Stomach (tissue), 4 donors: ENCODE data around the gene PSMD10.

Source experiments
- EP300 ChIP-seq: sonication (generic); formaldehyde crosslinking; IDR thresholded peaks from one replicate; pipeline ENCODE4 v1.6.1; 2017; ENCODE audit warnings: antibody characterized with exemption
- POLR2A ChIP-seq, 4 donors: fragments of 450-650 bp; IDR thresholded peaks; one replicate each; pipeline ENCODE4 v1.6.1; 2016; ENCODE audit warnings: antibody characterized with exemption in 4 of 4, control low read depth in 2 of 4, mild to moderate bottlenecking in 1 of 4, moderate library complexity in 1 of 4
- POLR2AphosphoS5 ChIP-seq, 3 donors: sonication (generic); formaldehyde crosslinking; IDR thresholded peaks; one replicate each; pipeline ENCODE4 v1.6.1; 2016; ENCODE audit warnings: antibody characterized with exemption in 3 of 3
- TF ChIP-seq, protein P1 (sequence below), 7 experiments: fragments of 450-650 bp in 4 of 7; fragments of 200-600 bp in 3 of 7; sonication (generic) in 3 of 7; IDR thresholded peaks; one replicate each; pipeline ENCODE4 v1.5.1; 2016 to 2019; ENCODE audit warnings: antibody characterized with exemption in 7 of 7, control low read depth in 2 of 7, mild to moderate bottlenecking in 1 of 7

DNA sequence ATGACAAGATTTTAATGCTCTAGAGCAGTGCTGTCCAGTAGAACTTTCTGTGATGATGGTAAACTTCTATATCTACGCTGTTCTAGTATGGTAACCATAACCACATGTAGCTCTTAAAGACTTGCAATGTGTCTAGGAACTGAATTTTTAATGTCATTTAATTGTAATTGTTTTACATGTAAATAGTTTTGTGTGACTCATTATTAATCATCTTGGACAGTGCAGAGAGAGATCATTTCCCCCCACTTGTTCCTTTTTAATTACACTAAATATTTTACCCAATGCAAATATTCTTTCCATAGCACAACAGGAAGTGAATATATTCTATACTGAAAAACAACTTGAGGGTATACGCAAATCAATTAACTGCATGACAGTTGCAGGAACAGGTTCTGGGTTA, 6.0 kb upstream of the PSMD10 start:
- TF ChIP-seq, protein P1, sequence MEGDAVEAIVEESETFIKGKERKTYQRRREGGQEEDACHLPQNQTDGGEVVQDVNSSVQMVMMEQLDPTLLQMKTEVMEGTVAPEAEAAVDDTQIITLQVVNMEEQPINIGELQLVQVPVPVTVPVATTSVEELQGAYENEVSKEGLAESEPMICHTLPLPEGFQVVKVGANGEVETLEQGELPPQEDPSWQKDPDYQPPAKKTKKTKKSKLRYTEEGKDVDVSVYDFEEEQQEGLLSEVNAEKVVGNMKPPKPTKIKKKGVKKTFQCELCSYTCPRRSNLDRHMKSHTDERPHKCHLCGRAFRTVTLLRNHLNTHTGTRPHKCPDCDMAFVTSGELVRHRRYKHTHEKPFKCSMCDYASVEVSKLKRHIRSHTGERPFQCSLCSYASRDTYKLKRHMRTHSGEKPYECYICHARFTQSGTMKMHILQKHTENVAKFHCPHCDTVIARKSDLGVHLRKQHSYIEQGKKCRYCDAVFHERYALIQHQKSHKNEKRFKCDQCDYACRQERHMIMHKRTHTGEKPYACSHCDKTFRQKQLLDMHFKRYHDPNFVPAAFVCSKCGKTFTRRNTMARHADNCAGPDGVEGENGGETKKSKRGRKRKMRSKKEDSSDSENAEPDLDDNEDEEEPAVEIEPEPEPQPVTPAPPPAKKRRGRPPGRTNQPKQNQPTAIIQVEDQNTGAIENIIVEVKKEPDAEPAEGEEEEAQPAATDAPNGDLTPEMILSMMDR (IDR thresholded peaks at IDR 0.05), result no peak
- TF ChIP-seq POLR2A (IDR thresholded peaks at IDR 0.05), result no peak
- no peak for TF ChIP-seq POLR2AphosphoS5 (IDR thresholded peaks at IDR 0.05)
- TF ChIP-seq EP300, result no peak
